ENCODE results near the gene SNED1.

SNED1 gene

GRCh38 chr2:241015439-241015838 lies 17.0 kb downstream of the SNED1 start:
- H3K36me3 ChIP-seq (ENCODE audit: insufficient read depth, low read length) = peaks cover 30% of the 10 kb centered on the region
- H3K9me3 ChIP-seq (replicated peaks; ENCODE audit: low read length) = no peaks in the 10 kb centered on the region
- peaks cover 14% of the 10 kb centered on the region for H3K4me1 ChIP-seq (ENCODE audit: control insufficient read depth, insufficient read depth, low read length)
- no peak overlapping the region for H3K4me3 ChIP-seq (ENCODE audit: low read length)
- H3K27me3 ChIP-seq (ENCODE audit: control insufficient read depth, insufficient read depth, low read length) = no peaks in the 10 kb centered on the region
- H3K9ac ChIP-seq (ENCODE audit: low read depth, low read length) = no peak overlapping the region
- H3K4me2 ChIP-seq (ENCODE audit: low read length) = no peak overlapping the region

GRCh38 chr2:241017228-241017940 lies 19.0 kb downstream of the SNED1 start:
- peaks cover 10% of the 10 kb centered on the region for H3K4me1 ChIP-seq (ENCODE audit: control insufficient read depth, insufficient read depth, low read length)
- no peak overlapping the region for H3K9ac ChIP-seq (ENCODE audit: low read depth, low read length)
- no peak overlapping the region for H3K4me3 ChIP-seq (ENCODE audit: low read length)
- H3K9me3 ChIP-seq (replicated peaks; ENCODE audit: low read length) = no peaks in the 10 kb centered on the region
- H3K27me3 ChIP-seq (ENCODE audit: control insufficient read depth, insufficient read depth, low read length) = no peaks in the 10 kb centered on the region
- H3K4me2 ChIP-seq (ENCODE audit: low read length) = no peak overlapping the region
- H3K36me3 ChIP-seq (ENCODE audit: insufficient read depth, low read length) = peaks cover 28% of the 10 kb centered on the region

- no peaks in the 10 kb centered on the region for H3K9me3 ChIP-seq (replicated peaks; ENCODE audit: low read length)
- no peak overlapping the region for H3K9ac ChIP-seq (ENCODE audit: low read depth, low read length)
- H3K4me1 ChIP-seq (ENCODE audit: control insufficient read depth, insufficient read depth, low read length) = peaks cover 10% of the 10 kb centered on the region
- H3K27me3 ChIP-seq (ENCODE audit: control insufficient read depth, insufficient read depth, low read length) = no peaks in the 10 kb centered on the region
- H3K4me2 ChIP-seq (ENCODE audit: low read length) = no peak overlapping the region
- no peak overlapping the region for H3K4me3 ChIP-seq (ENCODE audit: low read length)
- H3K36me3 ChIP-seq (ENCODE audit: insufficient read depth, low read length) = peaks cover 28% of the 10 kb centered on the region
Observed at GRCh38 chr2:241018051-241018891, 19.9 kb downstream of the SNED1 start.

GRCh38 chr2:241019441-241020139 lies 21.2 kb downstream of the SNED1 start:
- Histone ChIP-seq H3K4me3 (ENCODE audit: low read length) (no peak overlapping the region), H3K9ac (ENCODE audit: low read depth, low read length) (no peak overlapping the region), H3K27me3 (ENCODE audit: control insufficient read depth, insufficient read depth, low read length) (no peaks in the 10 kb centered on the region), H3K9me3 (replicated peaks; ENCODE audit: low read length) (no peaks in the 10 kb centered on the region), H3K36me3 (ENCODE audit: insufficient read depth, low read length) (peaks cover 24% of the 10 kb centered on the region), H3K4me2 (ENCODE audit: low read length) (no peak overlapping the region), H3K4me1 (ENCODE audit: control insufficient read depth, insufficient read depth, low read length) (peaks cover 10% of the 10 kb centered on the region)

GRCh38 chr2:241020201-241020600 lies 21.8 kb downstream of the SNED1 start:
- H3K4me1 ChIP-seq (ENCODE audit: control insufficient read depth, insufficient read depth, low read length) = peaks cover 10% of the 10 kb centered on the region
- H3K27me3 ChIP-seq (ENCODE audit: control insufficient read depth, insufficient read depth, low read length) = no peaks in the 10 kb centered on the region
- H3K4me2 ChIP-seq (ENCODE audit: low read length) = no peak overlapping the region
- H3K9me3 ChIP-seq (replicated peaks; ENCODE audit: low read length) = peaks cover 4% of the 10 kb centered on the region
- no peak overlapping the region for H3K9ac ChIP-seq (ENCODE audit: low read depth, low read length)
- H3K36me3 ChIP-seq (ENCODE audit: insufficient read depth, low read length) = peaks cover 27% of the 10 kb centered on the region
- H3K4me3 ChIP-seq (ENCODE audit: low read length) = no peak overlapping the region

- Histone ChIP-seq H3K27me3 (ENCODE audit: control insufficient read depth, insufficient read depth, low read length) (no peaks in the 10 kb centered on the region), H3K9ac (ENCODE audit: low read depth, low read length) (no peak overlapping the region), H3K4me2 (ENCODE audit: low read length) (no peak overlapping the region), H3K9me3 (replicated peaks; ENCODE audit: low read length) (peaks cover 9% of the 10 kb centered on the region), H3K36me3 (ENCODE audit: insufficient read depth, low read length) (peaks cover 23% of the 10 kb centered on the region), H3K4me3 (ENCODE audit: low read length) (no peak overlapping the region), H3K4me1 (ENCODE audit: control insufficient read depth, insufficient read depth, low read length) (peaks cover 10% of the 10 kb centered on the region)
Observed at GRCh38 chr2:241020629-241021190, 22.3 kb downstream of the SNED1 start.

GRCh38 chr2:241025639-241026038 lies 27.2 kb downstream of the SNED1 start:
- Histone ChIP-seq H3K4me2 (ENCODE audit: low read length) (no peak overlapping the region), H3K9ac (ENCODE audit: low read depth, low read length) (no peak overlapping the region), H3K4me1 (ENCODE audit: control insufficient read depth, insufficient read depth, low read length) (no peaks in the 10 kb centered on the region), H3K4me3 (ENCODE audit: low read length) (no peak overlapping the region), H3K36me3 (ENCODE audit: insufficient read depth, low read length) (peaks cover 8% of the 10 kb centered on the region), H3K9me3 (replicated peaks; ENCODE audit: low read length) (peaks cover 14% of the 10 kb centered on the region), H3K27me3 (ENCODE audit: control insufficient read depth, insufficient read depth, low read length) (no peaks in the 10 kb centered on the region)

GRCh38 chr2:241029599-241030332 lies 31.3 kb downstream of the SNED1 start:
- H3K9me3 ChIP-seq (replicated peaks; ENCODE audit: low read length) = peaks cover 14% of the 10 kb centered on the region
- H3K4me1 ChIP-seq (ENCODE audit: control insufficient read depth, insufficient read depth, low read length) = no peaks in the 10 kb centered on the region
- H3K36me3 ChIP-seq (ENCODE audit: insufficient read depth, low read length) = peaks cover 27% of the 10 kb centered on the region
- no peak overlapping the region for H3K9ac ChIP-seq (ENCODE audit: low read depth, low read length)
- no peak overlapping the region for H3K4me3 ChIP-seq (ENCODE audit: low read length)
- no peak overlapping the region for H3K4me2 ChIP-seq (ENCODE audit: low read length)
- H3K27me3 ChIP-seq (ENCODE audit: control insufficient read depth, insufficient read depth, low read length) = no peaks in the 10 kb centered on the region

- no peak overlapping the region for H3K9ac ChIP-seq (ENCODE audit: low read depth, low read length)
- no peak overlapping the region for H3K4me2 ChIP-seq (ENCODE audit: low read length)
- H3K9me3 ChIP-seq (replicated peaks; ENCODE audit: low read length) = peaks cover 9% of the 10 kb centered on the region
- H3K27me3 ChIP-seq (ENCODE audit: control insufficient read depth, insufficient read depth, low read length) = no peaks in the 10 kb centered on the region
- H3K4me3 ChIP-seq (ENCODE audit: low read length) = no peak overlapping the region
- H3K36me3 ChIP-seq (ENCODE audit: insufficient read depth, low read length) = peaks cover 25% of the 10 kb centered on the region
- no peaks in the 10 kb centered on the region for H3K4me1 ChIP-seq (ENCODE audit: control insufficient read depth, insufficient read depth, low read length)
Observed at GRCh38 chr2:241030333-241030680, 31.9 kb downstream of the SNED1 start.

- Histone ChIP-seq H3K36me3 (ENCODE audit: insufficient read depth, low read length) (peaks cover 25% of the 10 kb centered on the region), H3K27me3 (ENCODE audit: control insufficient read depth, insufficient read depth, low read length) (no peaks in the 10 kb centered on the region), H3K4me3 (ENCODE audit: low read length) (no peak overlapping the region), H3K9ac (ENCODE audit: low read depth, low read length) (no peak overlapping the region), H3K4me1 (ENCODE audit: control insufficient read depth, insufficient read depth, low read length) (no peaks in the 10 kb centered on the region), H3K4me2 (ENCODE audit: low read length) (no peak overlapping the region), H3K9me3 (replicated peaks; ENCODE audit: low read length) (peaks cover 6% of the 10 kb centered on the region)
Observed at GRCh38 chr2:241030883-241031282, 32.5 kb downstream of the SNED1 start.

Data from skeletal muscle satellite cell (primary cell).